Mucosa of descending colon (tissue), 3 donors: ENCODE measurements around the gene C14orf132. TPM values are rescaled to one million over a fixed set of nuclear protein-coding genes. Genes with fewer than 3 reads are reported as not detected.
"Not testable (repeated sequence)": the region's sequence is repeated elsewhere in the genome, so short reads cannot be mapped to it uniquely, and the experiment has no call there.

Experiments used
- ATAC-seq: fragments of 200-7000 bp; cut with Tn5 transposase; one replicate; pipeline ENCODE4 v1.9.1; 2020; ENCODE audit warnings: mild to moderate bottlenecking, moderate library complexity
- DNase-seq, 3 donors: peaks; one replicate each; pipeline ENCODE4 v3.0.0-alpha.2; 2020
- H3K36me3 ChIP-seq: fragments of 200-600 bp; one replicate; pipeline ENCODE4 v1.8.0; 2021; ENCODE audit warnings: low read depth, mild to moderate bottlenecking
- H3K4me1 ChIP-seq: fragments of 200-600 bp; one replicate; pipeline ENCODE4 v1.8.0; 2021; ENCODE audit warnings: low read depth, mild to moderate bottlenecking
- H3K4me3 ChIP-seq: fragments of 200-600 bp; one replicate; pipeline ENCODE4 v1.8.0; 2021; ENCODE audit warnings: mild to moderate bottlenecking
- H3K9me3 ChIP-seq: fragments of 200-600 bp; one replicate; pipeline ENCODE4 v1.8.0; 2021; ENCODE audit warnings: mild to moderate bottlenecking
- CTCF ChIP-seq: fragments of 200-600 bp; IDR thresholded peaks from one replicate; pipeline ENCODE4 v1.8.0; 2022; ENCODE audit warnings: antibody characterized with exemption, mild to moderate bottlenecking
- intact Hi-C, 2 donors: fragments of 100-400 bp; cut with DNase I in 1 of 2; cut with micrococcal nuclease in 1 of 2; formaldehyde crosslinking; loops; one replicate each; pipeline versions ENCODE4 v1.11.0 to v1.11.1; 2022; cut with DNase I, micrococcal nuclease
- total RNA-seq, 3 donors: library from RNA; stranded (reverse); fragmentation: NEBNext Ultra II Directional in 2 of 3; extraction: Animal tissue kit (Norgen Biotek cat#: 25700) in 2 of 3; gene quantifications; one replicate each; pipeline versions ENCODE4 v1.2.1 to v1.2.4, GENCODE V29; 2021 to 2023
- donor health status: DM: no; HTN: no; CAD: no; lungs with moderate emphysema.
- donor health status: DM: no; HTN: no; CAD: no.
- donor health status: DM: no; HTN: yes; CAD: no.

The C14orf132 gene
- total RNA-seq, 3 donors from 2014 or later: 1.8 to 21.8 (median 4.9) TPM

- H3K36me3 ChIP-seq: no peaks in the 10 kb centered on the region
- DNase-seq (no peak), ATAC-seq (no peak)
- intact Hi-C loops: no loop called here
- H3K4me1 ChIP-seq: no peaks in the 10 kb centered on the region
- H3K4me3 ChIP-seq: no peak overlapping the region
- no peaks in the 10 kb centered on the region for H3K9me3 ChIP-seq
- TF ChIP-seq CTCF: no peak
Observed at GRCh38 chr14:96001866-96002497, 37.2 kb upstream of the C14orf132 start.

GRCh38 chr14:96002498-96002884 is 36.7 kb upstream of the C14orf132 start:
- ATAC-seq: no peak

GRCh38 chr14:96011131-96011530 is 28.0 kb upstream of the C14orf132 start:
- no peaks in the 10 kb centered on the region for H3K4me1 ChIP-seq
- TF ChIP-seq CTCF: no peak
- ATAC-seq (no peak), DNase-seq (no peak)
- intact Hi-C loops: no loop called here
- H3K9me3 ChIP-seq: peaks cover 12% of the 10 kb centered on the region
- H3K36me3 ChIP-seq: no peaks in the 10 kb centered on the region
- no peak overlapping the region for H3K4me3 ChIP-seq

More at GRCh38 chr14:96002498-96002884, 36.7 kb upstream of the C14orf132 start:
- Histone ChIP-seq H3K9me3 (no peaks in the 10 kb centered on the region), H3K4me3 (no peak overlapping the region), H3K4me1 (no peaks in the 10 kb centered on the region), H3K36me3 (no peaks in the 10 kb centered on the region)
- intact Hi-C loops: no loop called here
- no peak for DNase-seq
- no peak for TF ChIP-seq CTCF

- ATAC-seq: no peak
- Histone ChIP-seq H3K4me1 (no peaks in the 10 kb centered on the region), H3K36me3 (no peaks in the 10 kb centered on the region), H3K4me3 (no peak overlapping the region), H3K9me3 (peaks cover 12% of the 10 kb centered on the region)
- TF ChIP-seq CTCF: no peak
- DNase-seq: no peak
- intact Hi-C loops: no loop called here
Observed at GRCh38 chr14:96011607-96012006, 27.6 kb upstream of the C14orf132 start.

- H3K4me1 ChIP-seq, DNase-seq, H3K4me3 ChIP-seq, H3K36me3 ChIP-seq, ATAC-seq, intact Hi-C loops: not testable (repeated sequence)
- peaks cover 12% of the 10 kb centered on the region for H3K9me3 ChIP-seq
Observed at GRCh38 chr14:96012757-96013156, 26.4 kb upstream of the C14orf132 start.

GRCh38 chr14:96014176-96014575 is 25.0 kb upstream of the C14orf132 start:
- intact Hi-C loops: no loop called here
- H3K4me3 ChIP-seq: no peak overlapping the region
- peaks cover 12% of the 10 kb centered on the region for H3K9me3 ChIP-seq
- H3K36me3 ChIP-seq: no peaks in the 10 kb centered on the region
- no peak for DNase-seq
- H3K4me1 ChIP-seq: no peaks in the 10 kb centered on the region
- TF ChIP-seq CTCF: no peak
- ATAC-seq: no peak
